ENCODE measurements around the gene CLEC16A.

GRCh38 chr16:11181899-11182279 lies 237.5 kb downstream of the CLEC16A start:
- TF ChIP-seq, protein P1, sequence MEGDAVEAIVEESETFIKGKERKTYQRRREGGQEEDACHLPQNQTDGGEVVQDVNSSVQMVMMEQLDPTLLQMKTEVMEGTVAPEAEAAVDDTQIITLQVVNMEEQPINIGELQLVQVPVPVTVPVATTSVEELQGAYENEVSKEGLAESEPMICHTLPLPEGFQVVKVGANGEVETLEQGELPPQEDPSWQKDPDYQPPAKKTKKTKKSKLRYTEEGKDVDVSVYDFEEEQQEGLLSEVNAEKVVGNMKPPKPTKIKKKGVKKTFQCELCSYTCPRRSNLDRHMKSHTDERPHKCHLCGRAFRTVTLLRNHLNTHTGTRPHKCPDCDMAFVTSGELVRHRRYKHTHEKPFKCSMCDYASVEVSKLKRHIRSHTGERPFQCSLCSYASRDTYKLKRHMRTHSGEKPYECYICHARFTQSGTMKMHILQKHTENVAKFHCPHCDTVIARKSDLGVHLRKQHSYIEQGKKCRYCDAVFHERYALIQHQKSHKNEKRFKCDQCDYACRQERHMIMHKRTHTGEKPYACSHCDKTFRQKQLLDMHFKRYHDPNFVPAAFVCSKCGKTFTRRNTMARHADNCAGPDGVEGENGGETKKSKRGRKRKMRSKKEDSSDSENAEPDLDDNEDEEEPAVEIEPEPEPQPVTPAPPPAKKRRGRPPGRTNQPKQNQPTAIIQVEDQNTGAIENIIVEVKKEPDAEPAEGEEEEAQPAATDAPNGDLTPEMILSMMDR (IDR thresholded peaks at IDR 0.05; ENCODE audit: low read depth, low read length, poor library complexity, severe bottlenecking) = no peak
- no peak for TF ChIP-seq EZH2phosphoT487 (IDR thresholded peaks at IDR 0.05; ENCODE audit: borderline replicate concordance, low read length)
